GM21381 (cell line): Measurements from ENCODE around the gene CLASP1.
"Not testable (repeated sequence)": the region's sequence is repeated elsewhere in the genome, so short reads cannot be mapped to it uniquely, and the experiment has no call there.

Source experiments
- ATAC-seq: cut with Tn5 transposase; IDR thresholded peaks from one replicate; pipeline ENCODE4 v1.9.1; 2021; ENCODE audit warnings: mild to moderate bottlenecking, moderate library complexity; ENCODE audit not compliant: unreplicated experiment

Gene CLASP1

DNA sequence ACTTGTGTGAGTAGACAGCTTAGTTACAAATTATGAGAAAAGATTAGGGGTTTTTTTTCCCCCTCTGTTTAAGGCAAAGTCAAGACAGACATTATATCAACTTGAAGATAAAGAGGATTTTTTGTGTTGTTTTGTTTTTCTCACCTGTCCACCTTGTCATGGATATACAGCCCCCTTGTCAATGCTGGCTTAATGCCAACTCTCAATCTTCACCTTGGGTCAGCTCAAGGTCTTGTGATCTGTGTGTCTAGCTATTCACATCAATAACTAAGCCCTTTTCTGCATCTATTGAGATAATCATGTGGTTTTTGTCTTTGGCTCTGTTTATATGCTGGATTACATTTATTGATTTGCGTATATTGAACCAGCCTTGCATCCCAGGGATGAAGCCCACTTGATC lies 211.0 kb downstream of the CLASP1 start:
- not testable (repeated sequence) for ATAC-seq

DNA sequence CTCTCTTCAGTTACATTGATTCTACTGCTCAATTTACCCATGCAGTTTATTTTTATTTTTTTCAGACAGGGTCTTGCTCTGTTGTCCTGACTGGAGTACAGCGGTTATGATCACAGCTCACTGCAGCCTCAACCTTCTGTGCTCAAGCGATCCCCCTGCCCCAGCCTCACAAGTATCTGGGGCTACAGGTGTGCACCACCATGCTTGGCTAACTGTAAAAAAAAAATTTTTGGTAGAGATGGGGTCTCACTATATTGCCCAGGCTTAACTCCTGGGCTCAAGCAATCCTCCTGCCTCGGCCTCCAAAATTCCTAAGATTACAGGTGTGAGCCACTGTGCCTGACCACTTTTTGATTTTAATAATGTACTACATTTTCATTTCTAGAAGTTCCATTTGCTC lies 212.3 kb downstream of the CLASP1 start:
- no peak for ATAC-seq

DNA sequence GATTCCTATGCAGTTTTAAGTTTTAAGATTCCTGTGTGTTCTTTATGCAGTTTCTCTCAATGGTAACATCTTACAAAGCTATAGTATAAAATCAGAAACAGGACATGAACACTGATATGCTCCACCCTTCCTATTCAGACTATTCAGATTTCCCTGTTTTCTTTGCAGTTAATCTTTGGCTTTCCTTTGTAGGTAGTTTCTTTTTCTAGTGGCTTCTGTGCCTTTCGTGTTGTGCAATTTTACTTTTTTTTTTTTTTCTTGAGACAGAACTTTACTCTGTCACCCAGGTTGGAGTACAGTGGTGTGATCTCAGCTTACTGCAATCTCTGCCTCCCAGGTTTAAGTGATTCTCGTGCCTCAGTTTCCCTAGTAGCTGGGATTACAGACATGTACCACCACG lies 213.5 kb downstream of the CLASP1 start:
- no peak for ATAC-seq

DNA sequence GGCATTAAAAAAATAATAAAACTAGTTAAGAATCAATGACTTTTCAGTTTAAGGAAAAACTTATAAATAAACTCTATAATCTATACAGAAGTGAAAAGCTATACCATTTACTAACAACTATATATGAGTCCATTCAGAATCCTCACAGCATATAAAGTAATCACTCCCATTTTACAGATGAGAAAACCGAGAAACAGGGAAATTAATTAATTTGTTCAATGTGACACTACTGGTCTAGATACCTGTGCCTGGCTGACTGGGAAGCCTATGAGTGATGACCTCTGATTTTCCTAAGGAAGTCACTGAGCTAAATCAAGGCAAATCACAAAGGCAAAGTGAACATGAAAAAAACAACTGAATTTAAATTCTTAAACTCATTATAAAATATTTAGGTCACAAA lies 218.0 kb downstream of the CLASP1 start:
- ATAC-seq = no peak

DNA sequence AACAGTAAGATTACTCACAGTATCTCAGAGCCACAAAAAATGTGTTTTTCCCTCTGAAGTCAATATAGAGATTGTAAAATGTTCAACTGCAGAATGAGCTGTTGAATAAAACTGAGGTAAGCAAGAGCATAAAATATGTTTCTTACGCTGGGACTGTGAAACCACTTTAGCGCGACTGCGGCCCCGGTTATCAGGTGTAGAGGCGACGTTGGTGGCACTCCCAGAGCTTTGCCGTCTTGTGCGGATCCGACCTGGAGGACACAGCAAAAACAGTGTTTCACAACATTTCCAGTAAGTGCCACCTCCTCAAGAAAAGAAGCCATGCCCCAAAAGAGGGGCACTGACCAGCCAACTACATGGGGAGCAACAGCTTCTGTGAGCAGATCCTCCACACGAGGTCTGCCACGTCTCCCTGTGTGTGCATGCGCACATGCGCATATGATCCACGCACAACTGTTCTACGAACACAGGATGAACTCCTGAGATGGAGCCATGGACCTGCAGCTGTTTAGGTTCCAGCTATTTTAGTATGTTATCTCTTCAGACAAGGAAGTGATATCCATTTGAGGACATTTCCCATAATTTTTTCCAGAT lies 219.2 kb downstream of the CLASP1 start:
- no peak for ATAC-seq

DNA sequence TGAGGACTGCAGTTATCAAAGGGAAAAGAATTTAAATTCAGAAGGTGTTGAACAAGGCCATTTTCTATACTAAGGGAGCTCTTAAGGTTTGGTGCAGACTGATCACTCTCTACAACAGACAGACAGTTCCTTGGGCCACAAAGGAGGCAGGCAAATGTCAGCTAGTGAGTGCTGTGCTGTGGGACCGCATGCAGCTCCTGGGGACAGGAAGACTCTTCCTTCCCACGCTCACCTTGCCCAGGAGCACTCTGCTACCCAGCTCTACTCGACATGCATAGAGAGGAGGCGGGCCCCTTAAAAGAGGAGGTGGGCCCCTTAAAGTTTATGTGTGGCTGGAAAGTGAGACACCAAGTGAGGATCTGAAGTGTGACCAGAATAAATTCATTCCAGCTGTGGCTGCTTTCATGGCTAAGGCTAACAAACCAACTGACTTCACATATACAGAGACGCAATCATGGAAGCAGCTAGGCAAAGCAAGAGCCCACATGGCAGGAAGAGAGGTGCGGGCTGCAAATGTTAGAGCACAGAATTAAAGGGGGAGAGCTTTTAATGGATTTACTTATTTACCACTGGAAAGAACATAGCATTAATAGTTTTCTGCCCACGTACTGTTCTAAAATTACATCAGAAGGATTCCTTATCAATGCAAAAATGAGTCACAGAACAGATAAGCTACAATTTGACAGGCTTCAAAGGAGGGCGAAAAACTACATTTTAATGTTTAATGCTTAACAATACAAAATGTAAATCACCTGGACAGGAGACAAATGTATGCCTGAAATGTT lies 220.0 kb downstream of the CLASP1 start:
- ATAC-seq = no peak

DNA sequence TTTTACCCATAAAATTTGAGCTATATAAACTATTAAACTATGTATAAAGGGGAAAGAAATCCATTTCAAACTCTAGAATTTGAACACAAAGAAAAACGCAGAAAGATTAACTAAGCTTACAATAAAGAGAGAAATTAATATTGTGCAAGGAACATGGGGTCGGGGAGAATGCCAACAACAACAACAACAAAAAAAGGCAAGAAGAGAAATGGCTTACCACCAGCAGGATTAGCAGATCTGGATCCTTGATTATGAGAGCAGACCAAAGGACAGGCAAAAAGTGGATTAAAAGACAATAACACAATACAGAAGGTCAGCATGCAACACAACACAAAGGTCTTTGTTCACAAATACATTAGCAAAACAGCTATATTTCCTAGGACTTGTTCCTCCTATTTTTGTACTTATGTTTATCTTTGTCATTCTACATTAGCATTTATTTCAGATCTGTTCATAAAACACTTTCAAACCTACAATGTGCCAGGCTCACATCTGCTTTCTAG lies 222.0 kb downstream of the CLASP1 start:
- no peak for ATAC-seq

DNA sequence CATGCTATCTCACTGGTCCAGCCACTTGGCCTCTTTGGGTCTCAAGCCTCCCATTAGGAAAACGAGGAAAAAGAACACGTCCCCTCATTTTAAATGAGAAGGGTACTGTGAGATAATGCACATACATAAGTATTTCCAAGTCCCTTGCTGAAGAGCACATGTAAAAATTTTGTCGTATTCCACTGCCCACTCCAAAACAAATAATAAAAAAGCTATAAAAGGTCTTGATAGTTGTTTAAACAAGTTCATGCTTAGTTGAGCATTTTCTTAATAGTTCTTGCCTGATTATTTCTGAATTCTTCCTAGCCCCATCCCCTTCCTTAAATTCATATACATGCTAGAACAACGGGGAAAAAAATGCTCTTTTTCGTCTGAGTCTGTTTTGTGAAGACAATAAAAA lies 228.8 kb downstream of the CLASP1 start:
- no peak for ATAC-seq

DNA sequence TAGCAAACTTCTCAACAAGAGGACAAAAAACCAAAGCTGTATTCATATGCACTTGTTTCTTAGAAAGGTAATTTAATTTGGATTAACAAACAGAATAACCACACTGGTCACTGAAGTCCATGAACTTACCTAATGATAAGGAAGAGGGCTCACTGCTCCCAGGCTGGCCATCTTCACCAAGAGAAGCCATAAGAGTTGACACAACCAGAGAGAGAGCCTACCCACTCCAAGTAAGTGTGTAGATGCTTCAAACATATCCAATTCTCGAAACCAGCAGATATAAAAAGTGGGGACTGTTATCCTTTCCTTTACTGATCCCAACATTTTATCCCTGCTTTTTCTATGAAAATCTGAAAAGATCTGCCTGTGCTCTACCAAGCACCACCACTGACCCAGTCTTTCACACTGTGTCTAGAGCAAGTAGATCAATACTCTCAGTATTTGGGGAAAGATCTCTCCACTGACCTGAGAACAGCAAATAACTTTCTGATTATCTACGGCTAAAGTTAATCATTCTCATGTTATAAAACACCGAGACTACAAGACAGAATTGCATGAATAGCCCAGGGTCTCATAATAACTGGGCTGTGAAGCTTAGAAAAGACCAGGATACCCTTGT lies 230.1 kb downstream of the CLASP1 start:
- no peak for ATAC-seq

DNA sequence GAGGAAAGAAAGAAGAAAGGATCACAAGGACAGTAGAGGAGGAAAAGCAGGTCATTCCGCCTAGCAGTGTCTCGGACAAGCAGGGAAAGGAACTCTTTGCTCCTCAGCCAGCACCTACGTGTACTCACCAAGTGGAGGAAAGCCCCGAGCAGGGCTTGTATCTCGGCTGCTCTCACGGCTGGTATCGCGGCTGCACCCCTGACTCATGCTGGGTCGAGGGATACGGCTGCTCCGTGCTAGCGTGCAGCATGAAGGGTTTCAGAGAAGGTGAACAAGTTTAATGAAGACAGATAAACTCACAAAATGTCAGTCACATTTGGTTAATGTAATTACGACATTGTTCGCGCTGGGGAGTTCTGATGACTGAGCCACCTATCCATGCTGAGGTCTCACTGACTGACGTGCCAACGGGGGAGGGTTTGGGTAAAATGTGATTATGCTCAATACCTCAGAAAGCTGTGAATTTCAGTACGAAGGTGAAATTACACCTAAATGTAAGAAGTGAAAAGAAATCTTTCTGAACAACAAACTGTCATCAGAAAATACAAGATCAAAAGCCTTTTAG lies 230.7 kb downstream of the CLASP1 start:
- no peak for ATAC-seq

DNA sequence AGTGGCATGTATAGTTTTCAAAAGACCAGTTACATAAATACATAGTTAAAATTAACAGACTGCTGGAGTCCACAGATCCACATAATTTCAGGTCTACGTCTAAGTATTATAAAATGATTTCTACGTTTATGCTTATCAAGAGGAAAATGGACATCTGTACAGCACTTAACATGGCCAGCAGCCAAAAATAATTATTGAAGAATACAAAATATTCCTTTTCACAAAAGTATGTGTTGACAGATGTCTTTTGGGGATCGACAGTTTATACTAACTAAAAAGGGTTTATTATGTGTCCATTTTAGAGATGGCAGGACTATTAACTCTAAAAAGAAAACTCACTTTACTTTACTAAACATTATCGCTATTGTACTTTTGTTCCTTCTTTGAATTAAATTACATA lies 231.4 kb downstream of the CLASP1 start:
- no peak for ATAC-seq

DNA sequence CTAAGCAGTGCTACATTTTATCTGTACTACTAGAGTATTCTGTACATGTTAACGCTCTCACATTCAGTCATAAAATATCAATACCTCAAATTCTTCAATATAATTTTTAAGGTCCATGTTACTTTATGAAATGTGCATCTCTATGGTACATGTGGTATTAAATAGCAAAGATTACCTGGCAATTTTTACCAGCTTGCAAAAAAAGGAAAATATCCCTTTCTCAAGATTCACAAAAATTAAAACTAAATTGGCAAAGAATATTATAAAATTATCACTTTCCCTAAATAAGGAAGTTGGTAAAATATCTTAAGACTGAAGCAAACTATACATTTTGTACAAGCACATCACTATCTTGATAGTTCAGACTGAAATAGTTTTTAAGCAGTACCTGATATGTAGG lies 233.5 kb downstream of the CLASP1 start:
- ATAC-seq = no peak

DNA sequence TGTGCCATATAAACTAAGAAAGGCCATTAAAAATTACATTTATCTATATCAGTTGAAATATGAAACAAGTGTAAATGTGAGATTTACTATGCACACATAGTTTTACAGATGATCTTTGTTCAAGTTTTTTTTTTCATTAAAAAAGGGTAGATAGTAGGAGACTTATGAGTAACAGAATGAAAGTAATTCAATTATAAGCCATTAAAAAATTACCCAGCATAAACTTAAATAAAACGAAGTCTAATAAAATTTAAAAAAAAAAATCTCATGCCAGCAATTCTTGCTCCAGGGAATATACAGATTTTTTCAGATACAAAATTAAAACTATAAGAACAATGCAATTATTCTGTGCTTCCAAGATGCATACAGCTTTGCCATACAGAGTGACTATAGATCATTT lies 236.9 kb downstream of the CLASP1 start:
- ATAC-seq = no peak

DNA sequence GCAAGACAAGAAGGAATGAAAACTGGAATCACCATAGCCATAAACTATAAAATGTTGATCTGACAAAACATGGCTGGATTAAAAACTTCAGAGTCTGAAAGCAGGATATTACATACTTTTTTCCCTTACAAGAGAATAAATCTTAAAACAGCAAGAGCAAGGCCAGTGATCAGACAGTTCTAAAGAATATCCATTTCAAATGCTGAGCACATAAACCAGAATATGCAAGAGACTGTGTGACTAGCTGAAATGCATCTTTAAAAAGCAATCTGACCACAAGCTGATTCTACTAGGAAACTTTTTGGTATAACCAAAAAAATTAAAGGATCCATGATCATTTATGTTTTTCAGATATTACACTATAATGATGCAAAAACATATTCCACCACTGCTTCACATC lies 239.3 kb downstream of the CLASP1 start:
- ATAC-seq = no peak

DNA sequence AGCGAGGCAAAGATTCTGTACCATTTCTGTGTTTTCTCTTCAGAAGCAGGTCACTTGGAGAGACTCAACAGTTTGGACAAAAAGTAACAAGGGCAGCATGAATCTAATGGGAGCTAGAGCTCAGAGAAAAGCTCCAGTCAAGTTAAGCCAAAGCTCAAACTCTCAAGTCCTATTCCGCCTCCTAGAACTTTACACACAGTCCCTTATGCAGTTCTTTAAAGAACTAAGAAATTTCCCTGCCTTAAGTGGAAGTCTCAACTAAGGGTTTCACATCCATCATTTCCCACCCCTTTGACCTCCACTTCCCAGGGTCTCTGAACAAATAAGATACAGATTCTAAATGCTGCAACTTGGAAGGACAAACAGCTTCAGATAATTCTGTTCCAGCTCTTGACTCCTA lies 239.9 kb downstream of the CLASP1 start:
- ATAC-seq = no peak

DNA sequence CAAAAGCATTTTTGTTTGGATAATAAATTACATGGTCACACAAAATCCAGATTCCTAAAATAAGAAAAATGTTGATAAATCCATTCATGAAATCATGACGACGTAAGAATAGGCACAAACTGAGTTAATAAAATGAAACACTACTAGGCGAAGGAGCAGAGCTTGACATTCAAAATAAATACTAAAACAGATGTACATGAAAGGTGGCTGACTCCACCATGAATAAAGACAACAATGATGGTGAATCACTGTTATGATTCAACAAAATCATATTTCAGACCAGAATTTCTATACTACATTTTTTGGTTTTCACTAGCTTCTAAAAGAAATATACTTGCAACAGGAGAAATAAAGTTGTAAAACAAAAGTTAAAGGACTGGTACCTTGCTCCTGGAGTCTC lies 240.6 kb downstream of the CLASP1 start:
- no peak for ATAC-seq

DNA sequence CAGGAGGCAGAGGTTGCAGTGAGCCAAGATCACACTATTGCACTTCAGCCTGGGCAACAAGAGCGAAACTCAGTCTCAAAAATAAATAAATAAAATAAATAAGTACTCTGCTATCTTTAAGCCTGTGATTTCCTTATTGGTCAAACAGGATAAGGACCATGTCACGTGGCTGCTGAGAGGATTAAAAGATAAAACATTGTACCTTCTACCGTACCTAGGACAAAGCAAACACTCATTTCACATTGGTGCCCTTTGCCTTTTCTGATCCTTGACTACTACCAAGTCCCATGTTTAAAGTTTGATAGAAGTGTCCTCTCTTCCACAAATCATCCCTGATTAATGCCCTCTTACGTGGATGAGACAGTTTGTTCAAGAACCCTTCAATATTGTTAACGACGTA lies 244.0 kb downstream of the CLASP1 start:
- no peak for ATAC-seq

DNA sequence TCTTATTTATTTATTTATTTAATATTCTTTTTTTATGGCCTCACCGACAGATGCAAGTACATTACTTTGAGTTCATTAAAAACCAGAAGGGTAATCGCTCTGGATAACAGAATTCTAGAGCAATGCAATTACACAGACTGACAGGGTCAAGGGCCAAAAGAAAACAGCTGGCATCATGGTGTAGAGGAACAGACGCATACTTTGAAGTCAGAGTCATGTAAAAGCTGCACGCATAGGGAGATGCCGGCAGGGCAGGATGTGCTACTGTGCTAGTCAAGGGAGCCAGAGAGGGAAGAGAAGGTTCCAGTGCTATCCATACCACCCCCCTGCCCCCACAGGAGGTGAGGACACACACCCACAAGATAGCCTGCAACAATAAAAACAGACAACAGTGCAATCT lies 249.1 kb downstream of the CLASP1 start:
- no peak for ATAC-seq

DNA sequence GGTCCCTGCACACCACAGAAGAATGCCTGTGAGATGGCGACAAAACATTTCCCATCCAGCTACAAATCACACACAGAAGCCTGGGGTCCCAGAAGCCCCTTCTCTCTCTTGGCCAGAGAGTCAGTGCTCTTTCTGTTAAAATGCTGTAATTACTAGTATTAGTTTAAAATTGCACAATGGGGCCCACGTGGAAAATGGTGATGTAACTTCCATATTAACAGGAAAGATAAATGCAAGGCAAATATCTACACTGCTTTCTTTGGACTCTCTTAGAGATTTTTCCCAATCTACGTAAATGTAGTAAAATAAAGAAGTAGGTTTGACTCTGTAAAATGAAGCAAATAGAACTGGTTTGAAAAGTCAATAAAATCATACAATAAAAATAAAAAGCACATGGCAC lies 250.4 kb downstream of the CLASP1 start:
- ATAC-seq = no peak

DNA sequence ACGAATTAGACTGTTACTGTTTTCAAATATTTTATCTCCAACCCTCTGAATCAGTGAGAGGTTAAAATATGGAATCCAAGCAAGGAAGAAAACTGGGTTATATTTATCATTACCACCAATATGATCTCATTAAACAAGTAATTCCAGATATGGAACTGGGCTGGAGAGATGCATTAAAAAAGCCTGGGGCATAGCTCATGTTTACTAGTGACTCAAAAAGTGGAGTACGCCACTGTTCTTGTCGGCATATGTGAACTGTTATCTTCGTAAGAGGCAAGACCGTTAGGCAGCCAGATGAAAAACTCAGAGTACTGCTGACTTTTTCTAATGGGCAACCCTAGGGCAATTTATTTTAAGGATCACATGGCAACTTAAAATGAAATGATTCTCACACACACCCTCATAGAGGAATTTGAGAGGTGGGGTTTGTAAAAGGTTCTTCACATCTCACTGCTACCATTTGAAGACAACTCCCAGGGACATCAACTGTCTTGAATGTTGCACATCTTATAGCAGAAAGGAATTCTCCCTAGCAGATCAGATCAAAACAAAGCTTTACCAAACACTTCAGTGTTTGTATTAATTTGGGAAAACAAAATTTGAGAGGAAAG lies 259.1 kb downstream of the CLASP1 start:
- ATAC-seq = no peak

DNA sequence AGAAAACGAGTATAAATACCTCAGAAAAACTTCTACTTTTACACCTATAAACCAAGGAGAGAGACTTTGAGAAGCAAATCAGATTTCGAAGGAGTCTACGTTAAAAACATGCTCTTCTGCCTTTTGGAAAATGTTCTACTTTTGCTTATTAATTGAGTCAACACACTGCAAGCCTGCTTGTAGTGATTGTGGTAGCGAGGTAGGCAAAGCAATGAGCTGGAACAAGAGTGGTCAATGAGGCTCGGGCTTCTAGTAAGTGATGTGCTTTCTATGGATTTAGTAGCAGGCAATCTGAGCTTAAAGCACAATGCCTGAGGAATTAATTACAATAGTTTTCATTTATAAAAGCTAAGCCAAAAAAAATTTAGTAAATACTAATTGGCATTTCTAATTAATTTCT lies 260.9 kb downstream of the CLASP1 start:
- no peak for ATAC-seq
